Sciatic nerve (tissue), 1 donor: ENCODE measurements around the gene ITGAE. TPM values are rescaled to one million over a fixed set of nuclear protein-coding genes. Genes with fewer than 3 reads are reported as not detected.

Experiments
- total RNA-seq: library from RNA; stranded (reverse); fragmentation: NEBNext Ultra II Directional; extraction: Animal tissue kit (Norgen Biotek cat#: 25700); gene quantifications from one replicate; pipeline ENCODE4 v1.2.1, GENCODE V29; 2021
- donor health status: DM: no; HTN: no; CAD: no.

Gene ITGAE
- total RNA-seq, 1 donor from 2014 or later = 19.3 TPM

Other genes starting within 250 kb of the ITGAE start
- gene TRPV3, start 243.4 kb downstream of the ITGAE start, total RNA-seq = 13.0 TPM
- 11.1 TPM for gene TRPV1, start 191.8 kb downstream of the ITGAE start, total RNA-seq
- 17.7 TPM for gene SHPK, start 164.9 kb downstream of the ITGAE start, total RNA-seq
- gene CTNS, start 164.4 kb downstream of the ITGAE start, total RNA-seq = 15.7 TPM
- gene TAX1BP3, start 132.6 kb downstream of the ITGAE start, total RNA-seq = 168 TPM
- gene EMC6, start 132.4 kb downstream of the ITGAE start, total RNA-seq = 18.4 TPM
- gene P2RX5, start 105.0 kb downstream of the ITGAE start, total RNA-seq = 1.8 TPM
- gene HASPIN, start 77.3 kb downstream of the ITGAE start, total RNA-seq = 0.36 TPM
- gene NCBP3, start 45.1 kb upstream of the ITGAE start, total RNA-seq = 42.3 TPM
- 7.7 TPM for gene CAMKK1, start 91.9 kb upstream of the ITGAE start, total RNA-seq
- 7.3 TPM for gene P2RX1, start 115.3 kb upstream of the ITGAE start, total RNA-seq
- 13.8 TPM for gene ATP2A3, start 163.2 kb upstream of the ITGAE start, total RNA-seq